HCT116 (cell line): Measurements from ENCODE around the gene CHEK1.
"Not testable (repeated sequence)": the region's sequence is repeated elsewhere in the genome, so short reads cannot be mapped to it uniquely, and the experiment has no call there.

Experiments
- CEBPB ChIP-seq: IDR thresholded peaks from 2 replicates; pipeline ENCODE4 v1.6.1; 2012; ENCODE audit warnings: low read depth
- POLR2A ChIP-seq: IDR thresholded peaks from 2 replicates; pipeline ENCODE4 v1.7.0; 2011; ENCODE audit warnings: borderline replicate concordance; ENCODE audit not compliant: insufficient read depth, insufficient read length; ENCODE audit errors: extremely low read depth
- SRF ChIP-seq: IDR thresholded peaks from 2 replicates; pipeline ENCODE4 v1.6.1; 2012; ENCODE audit warnings: low read depth
- TF ChIP-seq, protein P1 (sequence below): IDR thresholded peaks from 2 replicates; pipeline ENCODE4 v1.6.1; 2011; ENCODE audit warnings: mild to moderate bottlenecking, low read length, moderate library complexity; ENCODE audit not compliant: insufficient replicate concordance; ENCODE audit errors: extremely low read depth

DNA sequence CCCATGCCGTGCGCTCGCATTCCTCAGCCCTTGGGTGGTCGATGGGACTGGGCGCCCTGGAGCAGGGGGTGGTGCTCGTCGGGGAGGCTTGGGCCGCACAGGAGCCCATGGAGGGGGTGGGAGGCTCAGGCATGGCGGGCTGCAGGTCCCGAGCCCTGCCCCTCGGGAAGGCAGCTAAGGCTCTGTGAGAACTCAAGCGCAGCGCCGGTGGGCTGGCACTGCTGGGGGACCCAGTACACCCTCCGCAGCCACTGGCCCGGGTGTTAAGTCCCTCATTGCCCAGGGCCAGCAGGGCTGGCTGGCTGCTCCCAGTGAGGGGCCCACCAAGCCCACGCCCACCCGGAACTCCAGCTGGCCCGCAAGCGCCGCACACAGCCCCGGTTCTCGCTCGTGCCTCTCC, 79.7 kb downstream of the CHEK1 start:
- not testable (repeated sequence) for TF ChIP-seq SRF, POLR2A, CEBPB
- TF ChIP-seq, protein P1, sequence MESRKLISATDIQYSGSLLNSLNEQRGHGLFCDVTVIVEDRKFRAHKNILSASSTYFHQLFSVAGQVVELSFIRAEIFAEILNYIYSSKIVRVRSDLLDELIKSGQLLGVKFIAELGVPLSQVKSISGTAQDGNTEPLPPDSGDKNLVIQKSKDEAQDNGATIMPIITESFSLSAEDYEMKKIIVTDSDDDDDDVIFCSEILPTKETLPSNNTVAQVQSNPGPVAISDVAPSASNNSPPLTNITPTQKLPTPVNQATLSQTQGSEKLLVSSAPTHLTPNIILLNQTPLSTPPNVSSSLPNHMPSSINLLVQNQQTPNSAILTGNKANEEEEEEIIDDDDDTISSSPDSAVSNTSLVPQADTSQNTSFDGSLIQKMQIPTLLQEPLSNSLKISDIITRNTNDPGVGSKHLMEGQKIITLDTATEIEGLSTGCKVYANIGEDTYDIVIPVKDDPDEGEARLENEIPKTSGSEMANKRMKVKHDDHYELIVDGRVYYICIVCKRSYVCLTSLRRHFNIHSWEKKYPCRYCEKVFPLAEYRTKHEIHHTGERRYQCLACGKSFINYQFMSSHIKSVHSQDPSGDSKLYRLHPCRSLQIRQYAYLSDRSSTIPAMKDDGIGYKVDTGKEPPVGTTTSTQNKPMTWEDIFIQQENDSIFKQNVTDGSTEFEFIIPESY: not testable (repeated sequence)
